ENCODE data around the gene IGSF21.
A peak's percentile ranks its signal among the peaks of the same experiment; 100 is the strongest.

Gene IGSF21

GRCh38 chr1:18107369-18108298, at the start of gene IGSF21:
Gene IGSF21, plus strand, starts transcription at chr1:18107798. Its CDS starts 331 bp downstream, at chr1:18108129.
- DNase-seq (ENCODE audit: low spot score) = no peak

- no peak for DNase-seq (ENCODE audit: low spot score)
These were observed 49.2 kb upstream of the IGSF21 start for GRCh38 chr1:18058206-18058921.

- no peak for DNase-seq (ENCODE audit: low spot score)
These were observed 48.5 kb upstream of the IGSF21 start for GRCh38 chr1:18058981-18059605.

- DNase-seq (ENCODE audit: low spot score) = no peak
These were observed 47.2 kb upstream of the IGSF21 start for GRCh38 chr1:18060366-18060765.

GRCh38 chr1:18062185-18062584, 45.4 kb upstream of the IGSF21 start:
- no peak for DNase-seq (ENCODE audit: low spot score)

- no peak for DNase-seq (ENCODE audit: low spot score)
These were observed 43.1 kb upstream of the IGSF21 start for GRCh38 chr1:18064534-18064933.

GRCh38 chr1:18066576-18066975, 41.0 kb upstream of the IGSF21 start:
- no peak for DNase-seq (ENCODE audit: low spot score)

- no peak for DNase-seq (ENCODE audit: low spot score)
These were observed 37.7 kb upstream of the IGSF21 start for GRCh38 chr1:18069903-18070302.

GRCh38 chr1:18072066-18072465, 35.5 kb upstream of the IGSF21 start:
- no peak for DNase-seq (ENCODE audit: low spot score)

GRCh38 chr1:18073066-18073642, 34.4 kb upstream of the IGSF21 start:
- DNase-seq (ENCODE audit: low spot score) = no peak

GRCh38 chr1:18077657-18078215, 29.9 kb upstream of the IGSF21 start:
- no peak for DNase-seq (ENCODE audit: low spot score)

- no peak for DNase-seq (ENCODE audit: low spot score)
These were observed 27.5 kb upstream of the IGSF21 start for GRCh38 chr1:18079941-18080735.

- DNase-seq (ENCODE audit: low spot score) = no peak
These were observed 22.1 kb upstream of the IGSF21 start for GRCh38 chr1:18085387-18086074.

- DNase-seq (ENCODE audit: low spot score) = no peak
These were observed 19.5 kb upstream of the IGSF21 start for GRCh38 chr1:18088077-18088594.

- DNase-seq (ENCODE audit: low spot score) = no peak
These were observed 18.1 kb upstream of the IGSF21 start for GRCh38 chr1:18089488-18089887.

GRCh38 chr1:18090636-18091035, 17.0 kb upstream of the IGSF21 start:
- no peak for DNase-seq (ENCODE audit: low spot score)

GRCh38 chr1:18091660-18092446, 15.7 kb upstream of the IGSF21 start:
- peak; percentile 70 for DNase-seq (ENCODE audit: low spot score)

- no peak for DNase-seq (ENCODE audit: low spot score)
These were observed 14.4 kb upstream of the IGSF21 start for GRCh38 chr1:18093193-18093592.

- no peak for DNase-seq (ENCODE audit: low spot score)
These were observed 14.0 kb upstream of the IGSF21 start for GRCh38 chr1:18093646-18094045.

GRCh38 chr1:18094096-18094495, 13.5 kb upstream of the IGSF21 start:
- DNase-seq (ENCODE audit: low spot score) = no peak

Data from kidney tubule cell (primary cell).